Suppressor macrophage treated with lipopolysaccharide for 1 hour (primary cell): ENCODE results near the gene TMBIM4.

Experiments used
- DNase-seq, 3 donors: peaks; one replicate each; pipeline ENCODE4 v3.0.0-alpha.2; 2020 to 2022

Gene TMBIM4

GRCh38 chr12:66085998-66086397 lies 83.8 kb downstream of the TMBIM4 start:
- DNase-seq: no peak
